ENCODE results near the gene HSF4. TPM values are rescaled to one million over a fixed set of nuclear protein-coding genes. Genes with fewer than 3 reads are reported as not detected.
"Not testable (repeated sequence)": the region's sequence is repeated elsewhere in the genome, so short reads cannot be mapped to it uniquely, and the experiment has no call there.

Gene HSF4, protein sequence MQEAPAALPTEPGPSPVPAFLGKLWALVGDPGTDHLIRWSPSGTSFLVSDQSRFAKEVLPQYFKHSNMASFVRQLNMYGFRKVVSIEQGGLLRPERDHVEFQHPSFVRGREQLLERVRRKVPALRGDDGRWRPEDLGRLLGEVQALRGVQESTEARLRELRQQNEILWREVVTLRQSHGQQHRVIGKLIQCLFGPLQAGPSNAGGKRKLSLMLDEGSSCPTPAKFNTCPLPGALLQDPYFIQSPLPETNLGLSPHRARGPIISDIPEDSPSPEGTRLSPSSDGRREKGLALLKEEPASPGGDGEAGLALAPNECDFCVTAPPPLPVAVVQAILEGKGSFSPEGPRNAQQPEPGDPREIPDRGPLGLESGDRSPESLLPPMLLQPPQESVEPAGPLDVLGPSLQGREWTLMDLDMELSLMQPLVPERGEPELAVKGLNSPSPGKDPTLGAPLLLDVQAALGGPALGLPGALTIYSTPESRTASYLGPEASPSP
- 29.7 TPM for total RNA-seq
- long read RNA-seq, partial matches to known transcripts = 1 of 14 reads
- long read RNA-seq, other reads (novel, unspliced or antisense) = 13 of 14 reads

DNA sequence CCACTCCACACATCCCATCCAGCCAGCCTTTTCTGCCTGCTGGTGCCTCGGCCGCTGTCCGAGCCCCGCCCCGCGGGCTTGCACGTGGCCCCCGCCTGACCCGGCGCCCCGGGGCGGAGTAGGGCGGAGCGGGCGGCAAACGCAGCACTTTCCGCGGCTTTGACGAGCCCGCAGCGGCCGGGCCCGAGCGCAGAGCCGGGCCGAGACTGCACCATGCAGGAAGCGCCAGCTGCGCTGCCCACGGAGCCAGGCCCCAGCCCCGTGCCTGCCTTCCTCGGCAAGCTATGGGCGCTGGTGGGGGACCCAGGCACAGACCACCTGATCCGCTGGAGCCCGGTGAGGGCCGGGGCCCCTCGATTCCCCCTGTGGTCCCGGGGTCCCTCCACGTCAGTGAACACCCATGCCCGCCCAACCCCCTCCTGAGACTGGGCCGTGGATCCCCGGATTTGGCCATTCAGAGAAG, at the start of gene HSF4:
TSS of gene HSF4 (plus strand) at position 147 of the 463 bp plus-strand sequence. CDS start at position 214, 67 bp downstream.
- no peak for DNase-seq (ENCODE audit: low spot score)

DNA sequence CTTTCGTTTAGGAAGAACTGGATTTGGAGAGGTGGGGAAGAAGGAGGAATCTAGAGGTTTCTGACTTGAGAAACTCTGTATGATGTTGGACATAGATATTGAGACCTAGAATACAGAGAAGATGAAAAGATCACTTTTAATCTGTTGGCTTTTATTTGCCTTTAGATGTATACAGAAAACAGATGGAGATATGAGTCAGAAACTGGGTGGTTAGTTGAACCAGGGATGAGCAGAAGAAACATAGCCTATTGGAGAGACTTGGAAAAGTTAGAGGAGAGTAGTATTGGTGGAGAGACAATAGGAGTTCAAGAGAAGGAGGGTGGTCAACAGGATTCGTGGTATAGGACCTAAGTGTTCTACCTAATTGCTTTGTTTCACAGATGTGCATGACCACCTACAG, 49.8 kb upstream of the HSF4 start:
- DNase-seq (ENCODE audit: low spot score) = no peak

DNA sequence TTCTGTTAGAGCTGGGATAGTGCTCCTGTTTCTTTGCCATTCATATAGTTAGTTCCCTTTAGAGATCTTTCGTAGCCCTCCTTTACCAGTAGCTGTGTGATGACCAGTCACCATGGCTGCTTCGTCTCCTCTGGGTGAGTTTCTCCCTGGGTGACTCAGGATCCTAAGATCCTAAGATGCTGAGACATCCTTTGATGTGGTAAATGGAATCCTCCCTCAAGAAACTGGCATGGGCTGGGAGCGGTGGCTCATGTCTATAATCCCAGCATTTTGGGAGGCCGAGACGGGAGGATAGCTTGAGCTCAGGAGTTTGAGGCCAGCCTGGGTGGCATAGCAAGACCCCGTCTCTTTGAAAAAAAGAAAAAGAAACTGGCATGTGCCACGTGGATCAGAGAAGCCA, 48.9 kb upstream of the HSF4 start:
- DNase-seq (ENCODE audit: low spot score) = no peak

DNA sequence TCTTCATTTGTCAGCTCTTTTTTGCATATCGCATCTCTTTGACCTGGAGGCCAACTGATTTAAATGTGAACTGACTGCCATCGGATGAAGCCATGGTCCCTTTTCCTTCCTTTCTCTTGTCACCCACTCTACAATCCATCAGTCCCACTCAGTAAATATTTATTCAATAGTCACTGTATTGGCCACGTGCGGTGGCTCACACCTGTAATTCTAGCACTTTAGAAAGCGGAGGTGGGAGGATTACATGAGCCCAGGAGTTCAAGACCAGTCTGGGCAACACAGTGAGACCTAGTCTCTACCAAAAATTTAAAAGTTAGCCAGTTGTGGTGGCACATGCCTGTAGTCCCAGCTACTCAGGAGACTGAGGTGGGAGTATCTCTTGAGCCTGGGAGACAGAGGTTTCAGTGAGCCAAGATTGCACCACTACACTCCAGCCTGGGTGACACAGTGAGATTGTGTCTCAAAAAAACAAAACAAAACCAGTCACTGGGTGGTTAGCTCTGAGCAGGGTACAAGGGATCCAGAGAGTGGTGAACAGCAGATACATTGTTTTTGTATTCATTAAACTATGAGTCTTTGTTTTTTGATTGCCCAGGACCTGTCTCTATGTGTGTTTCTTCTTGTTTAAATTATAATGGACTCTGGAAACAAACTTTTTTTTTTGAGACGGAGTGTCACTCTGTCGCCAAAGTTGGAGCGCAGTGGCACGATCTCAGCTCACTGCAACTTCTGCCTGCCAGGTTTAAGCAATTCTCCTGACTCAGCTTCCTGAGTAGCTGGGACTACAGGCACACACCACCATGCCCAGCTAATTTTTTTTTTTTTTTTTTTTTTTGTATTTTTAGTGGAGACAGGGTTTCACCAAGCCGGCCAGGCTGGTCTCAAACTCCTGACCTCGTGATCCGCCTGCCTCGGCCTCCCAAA, 47.9 kb upstream of the HSF4 start:
- DNase-seq (ENCODE audit: low spot score) = no peak

DNA sequence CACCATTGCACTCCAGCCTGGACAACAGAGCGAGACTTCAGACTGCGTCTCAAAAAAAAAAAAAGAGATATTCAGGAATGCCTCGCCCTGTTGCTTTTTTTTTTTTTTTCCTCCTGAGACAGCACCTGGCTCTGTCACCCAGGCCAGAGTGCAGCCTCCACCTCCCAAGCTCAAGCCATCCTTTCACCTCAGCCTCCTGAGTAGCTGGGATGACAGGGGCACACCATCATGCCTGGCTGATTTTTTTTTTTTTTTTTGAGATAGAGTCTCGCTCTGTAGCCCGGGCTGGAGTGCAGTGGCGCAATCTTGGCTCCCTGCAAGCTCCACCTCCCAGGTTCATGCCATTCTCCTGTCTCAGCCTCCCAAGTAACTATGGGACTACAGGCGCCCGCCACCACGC, 46.8 kb upstream of the HSF4 start:
- DNase-seq (ENCODE audit: low spot score) = no peak

DNA sequence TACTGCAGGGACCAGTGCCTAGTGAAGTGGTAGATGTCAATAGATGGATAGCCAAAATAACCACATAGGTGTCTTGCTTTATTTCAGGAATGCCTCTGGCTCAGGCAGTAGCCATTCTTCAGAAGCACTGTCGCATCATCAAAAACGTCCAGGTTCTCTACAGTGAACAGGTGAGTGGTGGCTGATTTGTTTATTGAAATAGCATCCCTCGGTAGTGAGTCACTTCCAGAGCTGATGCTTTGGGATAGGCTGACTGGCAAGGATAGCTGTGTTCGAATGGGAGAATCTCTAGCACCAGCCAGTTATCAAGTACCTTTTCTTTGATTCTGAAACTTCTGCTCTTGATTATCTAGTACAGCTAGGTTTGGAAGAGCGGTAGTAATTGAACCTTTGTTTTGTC, 44.5 kb upstream of the HSF4 start:
- no peak for DNase-seq (ENCODE audit: low spot score)

DNA sequence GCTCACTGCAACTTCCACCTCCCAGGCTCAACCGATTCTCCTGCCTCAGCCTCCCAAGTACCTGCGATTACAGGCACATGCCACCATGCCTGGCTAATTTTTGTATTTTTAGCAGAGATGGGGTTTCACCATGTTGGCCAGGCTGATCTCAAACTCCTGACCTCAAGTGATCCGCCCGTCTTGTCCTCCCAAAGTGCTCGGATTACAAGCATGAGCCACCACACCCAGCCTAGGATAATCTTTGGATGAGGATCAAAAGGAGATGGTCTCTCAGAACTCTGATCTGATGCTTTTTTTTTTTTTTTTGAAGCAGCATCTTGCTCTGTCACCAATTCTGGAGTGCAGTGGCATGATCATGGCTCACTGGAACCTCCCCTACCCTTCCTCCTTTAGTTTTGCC, 41.7 kb upstream of the HSF4 start:
- DNase-seq (ENCODE audit: low spot score) = not testable (repeated sequence)

DNA sequence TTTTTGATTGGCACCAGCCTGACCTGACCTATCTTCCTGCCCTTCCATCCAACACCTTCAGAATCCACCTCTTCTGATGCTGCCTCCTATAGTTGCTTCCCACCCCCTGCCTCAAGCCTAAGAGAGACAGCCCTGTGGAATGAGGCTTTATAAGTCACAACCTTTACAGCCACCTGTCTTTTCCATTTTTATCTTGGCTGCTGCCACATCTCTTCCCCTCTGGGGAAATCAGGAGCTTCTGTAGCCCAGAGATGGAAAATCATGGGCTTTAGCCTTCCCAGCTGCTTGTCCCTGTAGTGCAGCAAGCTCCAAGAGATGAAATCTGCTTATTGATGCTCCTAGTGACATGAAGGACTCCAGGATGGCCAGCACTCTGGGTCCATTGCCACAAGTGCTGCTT, 36.1 kb upstream of the HSF4 start:
- DNase-seq (ENCODE audit: low spot score) = no peak

DNA sequence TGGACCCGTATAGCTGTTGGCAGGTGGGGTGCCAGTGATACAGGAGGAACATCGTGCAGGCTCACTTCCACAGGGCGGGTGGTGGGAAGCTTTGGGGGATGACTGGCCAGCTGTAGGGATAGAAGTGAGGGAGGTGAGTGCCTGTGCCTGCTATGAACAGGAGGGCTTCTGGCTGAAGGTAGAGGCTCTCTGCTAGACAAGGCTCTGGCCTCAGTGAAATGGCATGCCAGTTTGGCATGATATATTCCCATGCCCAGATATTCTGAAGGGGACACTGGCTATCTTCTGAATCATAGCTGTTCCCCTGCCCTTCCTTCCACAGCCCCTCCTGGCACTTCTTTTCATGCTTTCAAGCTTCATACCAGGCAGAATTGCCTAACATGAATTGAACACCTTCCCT, 35.7 kb upstream of the HSF4 start:
- no peak for DNase-seq (ENCODE audit: low spot score)

DNA sequence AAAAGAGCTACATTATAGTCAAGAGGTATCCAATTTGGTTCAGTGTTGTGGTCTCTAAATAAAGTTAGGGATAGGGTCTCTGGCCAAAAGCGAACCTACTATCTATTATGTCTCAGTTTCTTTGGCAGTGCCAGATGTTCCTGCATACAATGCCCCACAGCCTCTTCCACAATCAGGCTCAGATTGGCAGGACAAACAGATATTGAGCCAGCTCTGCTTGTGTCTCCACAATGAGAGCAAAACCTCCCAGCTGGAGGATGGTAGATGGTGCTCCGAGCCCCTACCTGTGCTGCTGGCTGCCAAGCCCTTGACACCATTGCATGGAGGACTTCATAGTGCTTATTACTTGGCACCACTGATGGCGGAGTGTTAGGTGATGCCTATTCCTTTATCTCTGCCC, 35.1 kb upstream of the HSF4 start:
- no peak for DNase-seq (ENCODE audit: low spot score)

DNA sequence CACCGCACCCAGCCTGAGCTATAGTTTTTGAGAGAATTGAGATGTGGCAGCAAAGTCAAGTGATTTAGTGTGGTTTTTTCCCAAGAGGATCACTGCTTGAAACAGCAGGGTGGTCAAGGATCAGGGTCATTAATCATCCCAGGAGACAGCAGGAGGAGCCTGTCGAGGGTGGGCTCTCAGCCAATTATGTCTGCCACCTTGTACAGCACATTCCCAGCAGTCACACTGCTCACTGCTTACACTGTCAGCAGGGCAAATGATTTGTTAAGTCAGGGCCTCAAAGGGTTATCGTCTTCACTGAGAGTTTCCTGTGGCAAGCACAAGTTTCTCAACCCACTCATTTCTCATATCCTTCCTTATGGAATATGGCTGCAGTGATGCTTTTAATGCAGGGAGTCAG, 26.9 kb upstream of the HSF4 start:
- DNase-seq (ENCODE audit: low spot score) = no peak

DNA sequence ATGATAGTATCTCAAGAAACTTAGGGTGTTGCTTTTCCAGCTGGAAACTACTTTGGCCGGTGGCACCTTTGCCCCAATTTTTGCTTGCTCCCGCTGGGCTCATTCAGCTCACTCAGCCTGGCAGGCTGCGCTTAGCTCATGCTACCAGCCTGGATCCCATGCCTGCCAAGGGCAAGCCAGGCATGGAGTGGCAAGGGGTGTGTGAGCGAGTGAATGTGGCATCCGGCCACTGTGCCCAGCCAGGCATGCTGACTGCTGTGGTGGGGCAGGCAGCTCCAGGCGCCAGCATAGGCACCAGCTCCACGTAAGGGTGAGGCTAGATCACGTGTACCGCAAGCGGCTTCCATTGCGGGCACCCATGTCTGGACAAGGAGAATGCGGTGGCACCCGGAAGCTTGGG, 23.2 kb upstream of the HSF4 start:
- no peak for DNase-seq (ENCODE audit: low spot score)

DNA sequence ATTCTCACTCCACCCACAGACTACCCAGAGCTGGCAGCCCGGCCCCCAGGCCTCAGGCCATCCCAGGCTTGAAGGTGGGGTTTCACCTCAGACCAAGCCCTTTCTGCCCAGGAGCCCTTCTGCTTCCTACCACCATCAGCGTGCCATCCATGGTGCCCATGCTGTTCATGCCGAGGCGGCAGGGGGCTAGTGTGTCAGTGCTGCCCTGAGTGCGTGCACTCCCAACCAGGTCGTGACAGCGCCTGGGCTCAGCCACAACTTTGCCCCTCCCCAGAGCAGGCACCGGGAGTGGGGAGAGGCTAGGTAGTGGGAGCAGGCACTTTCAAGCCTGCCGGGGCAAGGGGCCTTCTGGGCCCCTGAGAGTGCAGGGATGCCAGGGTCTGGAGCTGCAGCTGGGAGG, 22.2 kb upstream of the HSF4 start:
- DNase-seq (ENCODE audit: low spot score) = no peak

DNA sequence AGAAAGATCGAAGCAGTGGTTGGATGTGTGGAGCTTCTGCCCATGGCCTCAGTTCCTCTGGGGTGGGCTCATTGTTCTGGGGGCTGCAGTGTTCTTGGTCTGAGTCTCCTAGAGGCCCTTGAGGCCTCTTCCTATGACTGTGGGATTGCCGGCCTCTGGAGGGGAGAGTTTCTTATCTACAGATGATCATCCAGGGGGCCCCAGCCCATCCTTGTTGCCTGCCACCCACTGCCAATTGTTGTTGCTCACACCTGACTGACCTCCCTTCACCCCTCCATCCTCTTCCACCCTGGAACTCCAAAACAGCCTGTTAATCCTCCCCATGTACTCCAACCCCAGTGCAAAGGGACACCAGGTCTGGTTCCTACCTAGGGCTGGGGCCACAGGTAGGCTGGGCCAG, 19.6 kb upstream of the HSF4 start:
- DNase-seq (ENCODE audit: low spot score) = no peak

DNA sequence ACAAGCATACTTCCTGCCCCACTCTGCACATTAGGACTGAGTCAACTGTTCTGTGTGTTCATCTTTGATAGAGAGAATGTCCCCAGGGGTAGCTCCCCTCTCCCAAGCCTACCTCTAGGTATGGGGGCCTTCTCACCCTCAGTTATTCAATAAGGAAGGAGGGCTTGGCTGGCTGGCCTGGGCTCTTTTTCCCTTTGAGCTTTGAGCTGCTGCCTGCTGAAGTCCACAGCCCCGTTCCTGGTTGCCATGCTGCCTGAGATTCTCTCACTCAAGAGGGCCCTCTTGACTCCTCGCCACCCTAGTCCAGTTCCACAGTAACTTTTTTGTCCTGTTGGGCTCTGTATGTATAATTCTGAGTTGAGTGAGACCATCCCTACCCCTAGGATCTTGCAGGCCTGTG, 18.8 kb upstream of the HSF4 start:
- DNase-seq (ENCODE audit: low spot score) = no peak

DNA sequence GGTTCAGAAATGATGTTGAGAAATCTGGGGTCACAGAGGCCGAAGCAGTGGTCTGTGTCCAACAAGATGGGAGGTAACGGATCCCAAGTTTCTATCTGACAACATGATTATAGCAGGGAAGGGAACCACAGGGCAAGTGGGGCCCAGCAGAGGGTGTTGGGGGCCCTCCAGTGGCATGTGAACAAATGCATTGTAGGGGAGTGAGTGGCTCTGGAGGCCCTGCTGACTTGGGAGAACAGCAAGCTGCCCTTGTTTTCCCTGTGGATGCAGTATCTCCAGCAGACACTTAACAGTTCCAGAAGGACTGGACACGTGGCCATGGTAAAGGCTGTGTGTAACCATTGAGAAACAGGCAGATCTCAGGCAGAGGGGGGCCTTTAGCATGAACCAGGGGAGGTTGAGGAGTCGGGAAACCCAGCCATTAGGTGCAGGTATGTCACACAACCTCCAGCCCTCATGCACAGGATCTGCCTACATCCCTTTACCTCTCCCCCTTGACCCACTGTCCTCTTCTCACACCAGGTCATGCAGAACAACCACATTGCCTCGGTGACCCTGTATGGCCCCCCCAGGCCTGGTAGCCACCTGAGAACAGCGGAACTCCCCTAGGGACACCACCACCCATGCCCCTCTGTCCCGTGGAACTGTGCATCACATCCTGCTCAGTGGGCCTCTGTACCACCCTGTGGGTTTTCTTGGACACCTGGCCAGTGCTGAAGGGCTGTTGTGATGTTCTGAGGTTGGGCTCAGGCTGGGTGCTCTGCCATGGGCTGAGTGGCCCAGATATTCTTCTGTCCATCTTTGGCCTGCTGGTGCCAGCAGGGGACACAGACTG, 17.8 kb upstream of the HSF4 start:
- no peak for DNase-seq (ENCODE audit: low spot score)

DNA sequence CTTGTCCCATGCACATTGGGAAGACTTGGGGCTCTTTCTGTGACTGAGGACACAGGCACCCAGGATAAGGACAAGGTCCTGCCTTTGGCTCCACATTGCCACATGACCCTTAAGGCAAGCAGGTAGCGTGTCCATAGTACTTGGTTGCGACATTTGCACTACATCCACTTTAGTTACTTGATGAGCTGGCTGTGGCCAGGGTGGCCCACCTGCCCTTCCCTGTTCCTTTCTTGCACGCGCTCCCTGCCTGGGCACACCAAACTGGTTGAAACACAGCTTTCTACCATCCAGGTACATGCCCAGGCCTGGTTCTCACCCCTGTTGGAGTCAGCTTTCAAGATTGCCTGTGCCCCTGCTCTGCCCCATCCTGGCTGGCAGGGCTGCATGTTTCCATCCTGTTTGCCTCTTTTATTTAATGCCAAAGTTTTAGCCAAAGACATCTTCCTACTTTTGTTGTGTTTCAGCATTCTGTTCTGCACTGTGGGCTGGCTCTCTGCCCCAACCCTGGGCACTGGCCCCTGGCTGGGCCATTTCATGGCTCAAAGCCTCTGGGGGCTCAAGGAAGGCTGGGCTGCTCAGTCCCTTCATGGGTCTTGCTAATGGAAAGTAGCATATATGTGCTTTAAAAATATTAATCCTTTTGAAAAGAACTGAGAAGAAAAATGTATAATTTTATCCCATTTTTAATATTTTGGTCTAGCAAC, 17.0 kb upstream of the HSF4 start:
- DNase-seq (ENCODE audit: low spot score) = no peak

DNA sequence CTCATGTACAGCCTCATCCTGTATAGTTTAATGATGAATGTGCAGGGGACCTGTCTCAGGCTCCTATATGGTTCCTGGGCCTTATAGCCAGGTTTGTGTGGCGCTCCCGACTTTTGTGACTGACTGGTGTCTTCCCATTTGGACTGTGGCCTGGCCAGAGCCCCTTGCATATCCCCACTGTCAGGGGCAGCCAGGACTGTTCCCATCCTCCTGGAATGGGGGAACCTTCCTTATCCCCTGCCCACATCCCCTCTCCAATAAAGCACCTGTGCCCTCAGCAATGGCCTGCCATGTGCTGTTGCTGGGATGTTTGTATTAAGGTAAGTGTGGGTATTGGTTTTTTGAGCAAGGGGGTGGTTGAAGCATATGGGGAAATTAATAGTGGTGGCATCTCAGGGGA, 16.3 kb upstream of the HSF4 start:
- DNase-seq (ENCODE audit: low spot score) = no peak

DNA sequence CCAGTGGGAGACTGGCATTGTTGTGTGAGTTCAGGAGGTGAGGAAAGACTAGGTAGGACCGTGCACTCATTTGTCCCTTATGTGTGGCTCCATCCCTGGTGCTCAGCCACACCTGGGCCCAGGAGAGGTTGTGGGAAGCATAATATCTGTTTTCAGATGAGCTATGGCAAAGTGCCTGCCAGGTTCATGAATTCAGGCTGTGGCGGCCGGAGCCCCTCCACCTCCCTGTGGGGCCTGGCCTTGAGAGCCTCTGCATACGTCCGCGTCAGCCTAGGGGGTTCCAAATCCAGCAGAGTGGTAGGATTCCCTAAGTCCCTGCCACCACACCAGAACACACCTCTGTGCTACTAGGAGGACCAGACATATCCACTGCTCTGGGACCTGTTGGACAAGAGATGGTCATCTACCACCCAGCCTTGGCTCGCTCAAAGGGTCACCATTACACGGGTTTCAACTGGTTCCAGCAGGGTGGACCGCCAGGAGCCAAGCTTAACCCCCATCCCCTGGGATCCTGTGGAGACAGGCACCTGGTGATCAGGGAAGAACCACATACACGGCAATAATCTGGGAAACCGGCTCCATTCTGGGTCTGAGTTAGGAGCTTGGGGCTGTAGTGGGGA, 15.8 kb upstream of the HSF4 start:
- no peak for DNase-seq (ENCODE audit: low spot score)

Measured in mesenteric fat pad (tissue), 1 donor.